Thymus (tissue), 11 donors: ENCODE data around the gene PMPCA. TPM values are rescaled to one million over a fixed set of nuclear protein-coding genes. Genes with fewer than 3 reads are reported as not detected.
"Not testable (repeated sequence)": the region's sequence is repeated elsewhere in the genome, so short reads cannot be mapped to it uniquely, and the experiment has no call there.

Experiments used
- DNase-seq, 9 donors: peaks; one replicate each; pipeline ENCODE4 v3.0.0-alpha.2; 2013; ENCODE audit warnings: low spot score in 9 of 9, low read depth in 6 of 9, missing footprints in 1 of 9
- H3K27ac ChIP-seq, 2 donors: one replicate each; pipeline ENCODE4 v1.5.1; 2013; ENCODE audit warnings: control low read depth in 1 of 2, low read depth in 1 of 2, low read length in 1 of 2, mild to moderate bottlenecking in 1 of 2, moderate library complexity in 1 of 2
- H3K27me3 ChIP-seq, 2 donors: one replicate each; pipeline ENCODE4 v1.5.1; 2013; ENCODE audit warnings: low read length in 1 of 2; ENCODE audit not compliant: control insufficient read depth in 2 of 2, insufficient read depth in 1 of 2
- H3K36me3 ChIP-seq, 2 donors: one replicate each; pipeline ENCODE4 v1.5.1; 2013; ENCODE audit warnings: low read length in 1 of 2, mild to moderate bottlenecking in 1 of 2, moderate library complexity in 1 of 2; ENCODE audit not compliant: control insufficient read depth in 2 of 2, insufficient read depth in 2 of 2
- H3K4me1 ChIP-seq, 2 donors: one replicate each; pipeline ENCODE4 v1.5.1; 2013; ENCODE audit warnings: low read length in 2 of 2; ENCODE audit not compliant: control insufficient read depth in 2 of 2, insufficient read depth in 2 of 2
- H3K4me3 ChIP-seq, 2 donors: one replicate each; pipeline ENCODE4 v1.5.1; 2013; ENCODE audit warnings: low read length in 2 of 2, control low read depth in 1 of 2, mild to moderate bottlenecking in 1 of 2
- H3K9me3 ChIP-seq, 2 donors: one replicate each; pipeline ENCODE4 v1.5.1; 2013; ENCODE audit warnings: low read length in 1 of 2, mild to moderate bottlenecking in 1 of 2; ENCODE audit not compliant: control insufficient read depth in 2 of 2, insufficient read depth in 1 of 2
- WGBS: extraction: QIAGEN DNeasy Blood & Tissue Kit; methylation state at CpG from one replicate; pipeline ENCODE4 v1.1.7; 2013; 5-methylcytosine and 5-hydroxymethylcytosine counted together
- polyA plus RNA-seq: library from polyadenylated mRNA; stranded (reverse); fragments of 200-250 nt; gene quantifications from one replicate; pipeline ENCODE4 v1.2.3, GENCODE V29; 2013
- total RNA-seq: library from RNA; stranded (reverse); fragments of 120-200 nt; gene quantifications from one replicate; pipeline ENCODE4 v1.2.4, GENCODE V29; 2013
- donor health status: healthy.

The PMPCA gene
- total and polyA plus RNA-seq, 2 donors = 26.5 to 52.3 TPM

- H3K27me3 ChIP-seq = no peaks in the 10 kb centered on the region
- 98% methylated on average over 8 of the region's 8 CpGs for whole genome bisulfite sequencing
- H3K36me3 ChIP-seq = peaks cover 71 to 76% of the 10 kb centered on the region in 2 donors
- peaks cover 2 to 5% of the 10 kb centered on the region in 2 donors for H3K4me1 ChIP-seq
- H3K9me3 ChIP-seq = no peaks in the 10 kb centered on the region
- no peak overlapping the region for H3K27ac ChIP-seq
- H3K4me3 ChIP-seq = no peak overlapping the region
- DNase-seq = no peak
Measured at GRCh38 chr9:136416427-136416826, 6.0 kb downstream of the PMPCA start.

GRCh38 chr9:136416914-136417313 lies 6.5 kb downstream of the PMPCA start:
- H3K9me3 ChIP-seq = no peaks in the 10 kb centered on the region
- no peak overlapping the region for H3K4me3 ChIP-seq
- 97% methylated on average over 19 of the region's 19 CpGs for WGBS
- no peak overlapping the region for H3K27ac ChIP-seq
- peaks cover 76 to 80% of the 10 kb centered on the region in 2 donors for H3K36me3 ChIP-seq
- DNase-seq = no peak
- no peaks in the 10 kb centered on the region for H3K27me3 ChIP-seq
- peaks cover 0 to under 1% of the 10 kb centered on the region in 2 donors for H3K4me1 ChIP-seq

- H3K4me3 ChIP-seq = no peak overlapping the region
- DNase-seq = no peak
- 98% methylated on average over 48 of the region's 48 CpGs for WGBS
- no peaks in the 10 kb centered on the region for H3K4me1 ChIP-seq
- peaks cover 85 to 87% of the 10 kb centered on the region in 2 donors for H3K36me3 ChIP-seq
- no peak overlapping the region for H3K27ac ChIP-seq
- no peaks in the 10 kb centered on the region for H3K27me3 ChIP-seq
- no peaks in the 10 kb centered on the region for H3K9me3 ChIP-seq
Measured at GRCh38 chr9:136418182-136419091, 8.0 kb downstream of the PMPCA start.

- H3K4me3 ChIP-seq = no peak overlapping the region
- WGBS = 98% methylated on average over 12 of the region's 12 CpGs
- no peaks in the 10 kb centered on the region for H3K4me1 ChIP-seq
- no peaks in the 10 kb centered on the region for H3K27me3 ChIP-seq
- no peaks in the 10 kb centered on the region for H3K9me3 ChIP-seq
- peaks cover 86 to 87% of the 10 kb centered on the region in 2 donors for H3K36me3 ChIP-seq
- DNase-seq = no peak
- H3K27ac ChIP-seq = no peak overlapping the region
Measured at GRCh38 chr9:136419092-136419420, 8.6 kb downstream of the PMPCA start.

- Histone ChIP-seq H3K4me3 (no peak overlapping the region), H3K27me3 (no peaks in the 10 kb centered on the region), H3K4me1 (no peaks in the 10 kb centered on the region), H3K9me3 (no peaks in the 10 kb centered on the region), H3K27ac (no peak overlapping the region), H3K36me3 (peaks cover 71 to 75% of the 10 kb centered on the region in 2 donors)
- WGBS = 97% methylated on average over 21 of the region's 21 CpGs
- DNase-seq = no peak
Measured at GRCh38 chr9:136421791-136422190, 11.3 kb downstream of the PMPCA start.

GRCh38 chr9:136422876-136423275 lies 12.4 kb downstream of the PMPCA start:
- H3K27ac ChIP-seq = no peak overlapping the region
- H3K4me3 ChIP-seq = no peak overlapping the region
- no peaks in the 10 kb centered on the region for H3K4me1 ChIP-seq
- H3K36me3 ChIP-seq = peaks cover 65% of the 10 kb centered on the region in 2 donors
- no peaks in the 10 kb centered on the region for H3K27me3 ChIP-seq
- no peaks in the 10 kb centered on the region for H3K9me3 ChIP-seq
- no peak for DNase-seq
- WGBS = 98% methylated on average over 26 of the region's 26 CpGs

GRCh38 chr9:136423432-136424146 lies 13.1 kb downstream of the PMPCA start:
- H3K27ac ChIP-seq = no peak overlapping the region
- peaks cover 58 to 59% of the 10 kb centered on the region in 2 donors for H3K36me3 ChIP-seq
- WGBS = 98% methylated on average over 43 of the region's 43 CpGs
- no peaks in the 10 kb centered on the region for H3K4me1 ChIP-seq
- no peaks in the 10 kb centered on the region for H3K9me3 ChIP-seq
- H3K27me3 ChIP-seq = no peaks in the 10 kb centered on the region
- H3K4me3 ChIP-seq = no peak overlapping the region
- no peak for DNase-seq

- Histone ChIP-seq H3K36me3 (peaks cover 58 to 59% of the 10 kb centered on the region in 2 donors), H3K4me1 (no peaks in the 10 kb centered on the region), H3K27ac (no peak overlapping the region), H3K4me3 (no peak overlapping the region), H3K9me3 (no peaks in the 10 kb centered on the region), H3K27me3 (no peaks in the 10 kb centered on the region)
- WGBS = 97% methylated on average over 27 of the region's 27 CpGs
- DNase-seq = no peak
Measured at GRCh38 chr9:136424750-136425362, 14.4 kb downstream of the PMPCA start.

GRCh38 chr9:136425367-136425766 lies 14.9 kb downstream of the PMPCA start:
- not testable (repeated sequence) for DNase-seq, H3K4me1 ChIP-seq
- peaks cover 58 to 64% of the 10 kb centered on the region in 2 donors for H3K36me3 ChIP-seq

More at GRCh38 chr9:136425367-136425766, 14.9 kb downstream of the PMPCA start:
- 96% methylated on average over 7 of the region's 7 CpGs for WGBS
- not testable (repeated sequence) for H3K9me3 ChIP-seq, H3K27ac ChIP-seq, H3K27me3 ChIP-seq, H3K4me3 ChIP-seq
